ENCODE data around the gene GPC5.

DNA sequence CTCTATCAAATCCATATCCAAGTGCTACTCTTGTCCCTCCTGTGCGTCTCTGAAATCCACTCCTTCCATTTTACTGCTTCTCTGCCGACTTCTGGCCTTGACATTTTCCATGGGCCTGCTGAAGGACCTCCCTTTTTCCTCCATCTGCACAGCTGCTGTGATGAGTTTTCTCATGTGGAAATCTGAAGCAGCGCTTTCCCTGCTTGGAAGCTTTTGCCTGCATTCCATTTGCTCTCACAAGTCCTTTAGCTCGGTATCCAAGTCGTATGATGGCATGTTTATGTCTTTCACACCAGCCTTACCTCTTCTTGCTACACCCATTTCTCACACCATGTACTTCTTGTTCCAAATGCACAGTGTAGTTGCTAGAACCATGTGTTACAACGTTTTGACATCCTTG lies 328.2 kb downstream of the GPC5 start:
- TF ChIP-seq, protein P1, sequence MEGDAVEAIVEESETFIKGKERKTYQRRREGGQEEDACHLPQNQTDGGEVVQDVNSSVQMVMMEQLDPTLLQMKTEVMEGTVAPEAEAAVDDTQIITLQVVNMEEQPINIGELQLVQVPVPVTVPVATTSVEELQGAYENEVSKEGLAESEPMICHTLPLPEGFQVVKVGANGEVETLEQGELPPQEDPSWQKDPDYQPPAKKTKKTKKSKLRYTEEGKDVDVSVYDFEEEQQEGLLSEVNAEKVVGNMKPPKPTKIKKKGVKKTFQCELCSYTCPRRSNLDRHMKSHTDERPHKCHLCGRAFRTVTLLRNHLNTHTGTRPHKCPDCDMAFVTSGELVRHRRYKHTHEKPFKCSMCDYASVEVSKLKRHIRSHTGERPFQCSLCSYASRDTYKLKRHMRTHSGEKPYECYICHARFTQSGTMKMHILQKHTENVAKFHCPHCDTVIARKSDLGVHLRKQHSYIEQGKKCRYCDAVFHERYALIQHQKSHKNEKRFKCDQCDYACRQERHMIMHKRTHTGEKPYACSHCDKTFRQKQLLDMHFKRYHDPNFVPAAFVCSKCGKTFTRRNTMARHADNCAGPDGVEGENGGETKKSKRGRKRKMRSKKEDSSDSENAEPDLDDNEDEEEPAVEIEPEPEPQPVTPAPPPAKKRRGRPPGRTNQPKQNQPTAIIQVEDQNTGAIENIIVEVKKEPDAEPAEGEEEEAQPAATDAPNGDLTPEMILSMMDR (CRISPR knock-in tag; IDR thresholded peaks at IDR 0.05): no peak
- no peak for TF ChIP-seq CREB1 (IDR thresholded peaks at IDR 0.05)
- TF ChIP-seq CREB1 (CRISPR knock-in tag; IDR thresholded peaks at IDR 0.05): no peak
- TF ChIP-seq CBX1 (IDR thresholded peaks at IDR 0.05; ENCODE audit: low read depth): no peak

Measured in HepG2 (cell line).